Esophagus muscularis mucosa (tissue), 4 donors: ENCODE results near the gene DENND4C. TPM values are rescaled to one million over a fixed set of nuclear protein-coding genes. Genes with fewer than 3 reads are reported as not detected.

Source experiments
- DNase-seq: peaks from one replicate; pipeline ENCODE4 v3.0.0-alpha.2; 2017; ENCODE audit errors: extremely low spot score
- H3K27ac ChIP-seq, 4 donors: fragments of 200-600 bp; sonication (generic); replicated peaks in 1 of 4; 1 replicate in 3 of 4; 2 replicates in 1 of 4; pipeline ENCODE4 v1.5.1; 2016 to 2019; ENCODE audit warnings: mild to moderate bottlenecking in 1 of 4
- H3K27me3 ChIP-seq, 4 donors: fragments of 200-600 bp; sonication (generic); one replicate each; pipeline versions ENCODE4 v1.5.1 to v1.6.0; 2016 to 2019
- H3K36me3 ChIP-seq, 4 donors: fragments of 200-600 bp; sonication (generic); one replicate each; pipeline ENCODE4 v1.5.1; 2016 to 2019
- H3K4me1 ChIP-seq, 4 donors: fragments of 200-600 bp; sonication (generic); one replicate each; pipeline ENCODE4 v1.5.1; 2016 to 2019
- H3K4me3 ChIP-seq, 4 donors: fragments of 200-600 bp; sonication (generic); 1 replicate in 2 of 4; 2 replicates in 2 of 4; pipeline ENCODE4 v1.5.1; 2016 to 2019; ENCODE audit warnings: mild to moderate bottlenecking in 4 of 4, moderate library complexity in 1 of 4
- H3K9me3 ChIP-seq, 4 donors: fragments of 200-600 bp; sonication (generic); 1 replicate in 3 of 4; 2 replicates in 1 of 4; pipeline ENCODE4 v1.5.1; 2016 to 2019
- CTCF ChIP-seq, 3 experiments: fragments of 200-600 bp in 2 of 3; fragments of 450-650 bp in 1 of 3; sonication (generic) in 2 of 3; IDR thresholded peaks; one replicate each; pipeline ENCODE4 v1.5.1; 2017 to 2019; ENCODE audit warnings: antibody characterized with exemption in 3 of 3, mild to moderate bottlenecking in 2 of 3, moderate library complexity in 1 of 3
- EP300 ChIP-seq: sonication (generic); formaldehyde crosslinking; IDR thresholded peaks from one replicate; pipeline ENCODE4 v1.6.1; 2017; ENCODE audit warnings: antibody characterized with exemption
- POLR2A ChIP-seq: fragments of 450-650 bp; IDR thresholded peaks from one replicate; pipeline ENCODE4 v1.6.1; 2017; ENCODE audit warnings: antibody characterized with exemption, moderate library complexity, mild to moderate bottlenecking, low read depth
- POLR2AphosphoS5 ChIP-seq, 2 donors: sonication (generic); formaldehyde crosslinking; IDR thresholded peaks; one replicate each; pipeline ENCODE4 v1.6.1; 2017; ENCODE audit warnings: antibody characterized with exemption in 2 of 2
- WGBS: methylation state at CpG from one replicate; pipeline ENCODE4 v1.1.5; 2018; 5-methylcytosine and 5-hydroxymethylcytosine counted together
- intact Hi-C: fragments of 100-400 bp; cut with DNase I; formaldehyde crosslinking; loops from one replicate; pipeline ENCODE4 v1.15.1; 2023
- total RNA-seq, 4 donors: library from RNA; depleted of rRNA; stranded (reverse); fragments of >200 nt; gene quantifications; one replicate each; pipeline versions ENCODE4 v1.1.0 to v1.2.1, GENCODE V29; 2016

The DENND4C gene
- total RNA-seq, 4 donors from 2014 or later, result 59.1 to 97.3 (median 88.1) TPM

GRCh38 chr9:19239955-19240354, 9.5 kb downstream of the DENND4C start:
- no peaks in the 10 kb centered on the region for H3K9me3 ChIP-seq
- intact Hi-C loops, result loop anchor here (10.0 kb wide), 1 partner anchor 135 kb away; no protein-coding TSS in a partner anchor
- no peak for DNase-seq
- no peak overlapping the region for H3K27ac ChIP-seq
- no peaks in the 10 kb centered on the region for H3K27me3 ChIP-seq
- peaks cover 0 to 18% (median 3%) of the 10 kb centered on the region in 4 donors for H3K36me3 ChIP-seq
- no peak overlapping the region for H3K4me3 ChIP-seq
- H3K4me1 ChIP-seq, result peaks cover 8 to 64% (median 35%) of the 10 kb centered on the region in 4 donors
- TF ChIP-seq CTCF (IDR thresholded peaks at IDR 0.05) (no peak), POLR2A (no peak), POLR2AphosphoS5 (IDR thresholded peaks at IDR 0.05) (no peak), EP300 (no peak)

DNA sequence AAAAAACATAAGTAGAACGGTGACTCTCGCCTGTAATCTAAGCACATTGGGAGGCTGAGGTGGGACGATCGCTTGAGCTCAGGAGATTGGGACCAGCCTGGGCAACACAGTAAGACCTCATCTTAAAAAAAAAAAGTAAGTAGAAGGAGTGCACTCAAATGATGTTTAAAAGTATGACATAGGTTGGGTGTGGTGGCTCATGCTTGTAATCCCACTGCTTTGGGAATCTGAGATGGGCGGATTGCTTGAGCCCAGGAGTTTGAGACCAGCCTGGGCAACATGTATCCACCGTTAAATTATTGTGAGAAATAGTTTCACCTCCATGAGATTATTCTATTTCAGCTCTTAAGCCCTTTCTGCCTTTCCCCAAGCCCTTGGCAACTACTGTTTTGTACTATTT, 11.2 kb downstream of the DENND4C start:
- peaks cover 8 to 54% (median 33%) of the 10 kb centered on the region in 4 donors for H3K4me1 ChIP-seq
- H3K9me3 ChIP-seq, result no peaks in the 10 kb centered on the region
- no peak overlapping the region for H3K27ac ChIP-seq
- H3K27me3 ChIP-seq, result no peaks in the 10 kb centered on the region
- intact Hi-C loops, result no loop called here
- WGBS, result 89% methylated on average over 6 of the region's 6 CpGs
- DNase-seq, result no peak
- H3K36me3 ChIP-seq, result peaks cover 0 to 18% (median 3%) of the 10 kb centered on the region in 4 donors
- no peak overlapping the region for H3K4me3 ChIP-seq
- TF ChIP-seq POLR2AphosphoS5 (IDR thresholded peaks at IDR 0.05), result no peak
- no peak for TF ChIP-seq CTCF (IDR thresholded peaks at IDR 0.05)
- no peak for TF ChIP-seq POLR2A
- TF ChIP-seq EP300, result no peak

- Histone ChIP-seq H3K4me1 (peaks cover 3 to 57% (median 31%) of the 10 kb centered on the region in 4 donors), H3K27ac (no peak overlapping the region), H3K9me3 (no peaks in the 10 kb centered on the region), H3K27me3 (no peaks in the 10 kb centered on the region), H3K4me3 (no peak overlapping the region), H3K36me3 (peaks cover 0 to 18% (median 3%) of the 10 kb centered on the region in 4 donors)
- intact Hi-C loops, result no loop called here
- no peak for DNase-seq
- no peak for TF ChIP-seq POLR2A
- TF ChIP-seq EP300, result no peak
- no peak for TF ChIP-seq POLR2AphosphoS5 (IDR thresholded peaks at IDR 0.05)
- no peak for TF ChIP-seq CTCF (IDR thresholded peaks at IDR 0.05)
- 83% methylated on average over 10 of the region's 10 CpGs for WGBS
These were observed 13.0 kb downstream of the DENND4C start for GRCh38 chr9:19243366-19244033.

DNA sequence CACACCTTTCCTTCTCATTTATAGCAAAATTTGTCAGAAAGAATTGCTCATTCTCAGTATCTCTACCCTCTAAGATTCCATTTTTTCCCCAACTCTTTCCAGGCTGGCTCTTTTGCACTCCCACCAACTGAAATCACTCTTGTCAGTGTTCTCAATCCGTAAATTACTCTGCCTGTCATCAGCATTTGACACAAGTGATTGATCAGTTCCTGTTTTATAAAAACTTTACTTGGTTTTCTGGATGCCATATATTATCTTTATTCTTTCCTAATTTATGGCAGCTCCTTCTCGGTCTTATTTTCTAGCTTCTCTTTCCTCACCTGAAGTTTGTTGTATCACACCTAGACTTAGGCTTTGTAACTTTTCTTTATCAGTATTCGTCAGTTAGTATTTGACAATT, 16.4 kb downstream of the DENND4C start:
- intact Hi-C loops, result no loop called here
- H3K4me1 ChIP-seq, result peaks cover 9 to 54% (median 31%) of the 10 kb centered on the region in 4 donors
- DNase-seq, result no peak
- 89% methylated on average over 3 of the region's 3 CpGs for WGBS
- no peak overlapping the region for H3K4me3 ChIP-seq
- no peak for TF ChIP-seq POLR2A
- TF ChIP-seq POLR2AphosphoS5 (IDR thresholded peaks at IDR 0.05), result no peak
- TF ChIP-seq CTCF (IDR thresholded peaks at IDR 0.05), result no peak
- no peak for TF ChIP-seq EP300
- H3K27ac ChIP-seq, result no peak overlapping the region
- H3K9me3 ChIP-seq, result no peaks in the 10 kb centered on the region
- peaks cover 0 to 5% (median 2%) of the 10 kb centered on the region in 4 donors for H3K36me3 ChIP-seq
- H3K27me3 ChIP-seq, result no peaks in the 10 kb centered on the region
